ENCODE measurements around the gene THAP11. TPM values are rescaled to one million over a fixed set of nuclear protein-coding genes. Genes with fewer than 3 reads are reported as not detected.

Gene THAP11
- polyA plus RNA-seq, 5 donors: 23.9 to 34.0 (median 28.5) TPM

DNA sequence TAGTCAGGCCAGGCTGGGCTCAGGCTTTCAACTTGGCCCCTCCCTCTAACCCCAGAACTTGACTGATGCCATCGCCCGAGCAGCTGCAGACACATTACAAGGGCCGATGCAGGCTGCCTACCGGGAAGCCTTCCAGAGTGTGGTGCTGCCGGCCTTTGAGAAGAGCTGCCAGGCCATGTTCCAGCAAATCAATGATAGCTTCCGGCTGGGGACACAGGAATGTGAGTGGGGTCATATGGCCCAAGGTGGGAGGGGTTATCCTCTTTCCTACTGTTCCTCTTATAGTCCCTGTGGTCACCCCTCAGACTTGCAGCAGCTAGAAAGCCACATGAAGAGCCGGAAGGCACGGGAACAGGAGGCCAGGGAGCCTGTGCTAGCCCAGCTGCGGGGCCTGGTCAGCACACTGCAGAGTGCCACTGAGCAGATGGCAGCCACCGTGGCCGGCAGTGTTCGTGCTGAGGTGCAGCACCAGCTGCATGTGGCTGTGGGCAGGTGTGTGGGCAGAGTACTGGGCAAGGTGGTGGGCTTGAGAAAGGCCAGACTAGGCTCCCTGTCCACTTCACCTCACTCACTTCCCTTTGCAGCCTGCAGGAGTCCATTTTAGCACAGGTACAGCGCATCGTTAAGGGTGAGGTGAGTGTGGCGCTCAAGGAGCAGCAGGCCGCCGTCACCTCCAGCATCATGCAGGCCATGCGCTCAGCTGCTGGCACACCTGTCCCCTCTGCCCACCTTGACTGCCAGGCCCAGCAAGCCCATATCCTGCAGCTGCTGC lies 40.4 kb downstream of the THAP11 start:
- DNase-seq: no peak

DNA sequence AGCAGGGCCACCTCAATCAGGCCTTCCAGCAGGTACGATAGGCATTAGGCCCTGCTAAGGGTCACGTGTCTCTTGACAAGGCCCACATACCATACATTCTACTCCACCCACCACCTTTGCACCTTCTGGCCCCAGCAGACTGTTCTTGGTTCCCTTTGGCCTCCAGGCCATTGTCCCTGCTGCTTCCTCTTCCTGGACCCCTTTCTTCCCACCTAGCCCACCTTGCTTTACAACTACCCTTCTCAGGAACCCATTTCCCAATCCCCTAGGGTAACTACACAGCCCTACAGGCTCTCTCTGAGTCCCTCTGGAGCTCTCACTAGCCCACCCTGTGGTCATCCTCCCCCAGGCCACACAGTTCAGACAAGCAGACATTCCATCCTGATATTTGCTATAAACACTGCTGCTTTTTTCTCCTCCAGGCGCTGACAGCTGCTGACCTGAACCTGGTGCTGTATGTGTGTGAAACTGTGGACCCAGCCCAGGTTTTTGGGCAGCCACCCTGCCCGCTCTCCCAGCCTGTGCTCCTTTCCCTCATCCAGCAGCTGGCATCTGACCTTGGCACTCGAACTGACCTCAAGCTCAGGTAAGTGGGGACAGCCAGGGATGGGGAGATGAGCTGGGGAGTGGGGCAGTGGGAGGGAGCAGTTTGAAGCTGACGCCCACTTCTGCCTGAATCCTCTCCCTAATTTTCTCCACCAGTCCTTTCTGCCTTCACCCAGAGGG lies 41.2 kb downstream of the THAP11 start:
- DNase-seq: no peak

DNA sequence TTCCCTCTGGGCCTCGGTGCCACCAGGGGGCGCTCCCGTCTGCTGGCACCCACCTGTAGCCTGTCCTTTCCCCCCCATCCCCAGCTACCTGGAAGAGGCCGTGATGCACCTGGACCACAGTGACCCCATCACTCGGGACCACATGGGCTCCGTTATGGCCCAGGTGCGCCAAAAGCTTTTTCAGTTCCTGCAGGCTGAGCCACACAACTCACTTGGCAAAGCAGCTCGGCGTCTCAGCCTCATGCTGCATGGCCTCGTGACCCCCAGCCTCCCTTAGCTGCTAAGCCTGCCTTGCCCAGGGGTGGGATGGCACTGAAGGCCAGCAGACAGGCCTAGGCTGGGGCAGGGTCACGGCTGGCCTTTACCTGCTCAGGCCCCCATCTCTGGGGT lies 41.7 kb downstream of the THAP11 start:
- no peak for DNase-seq

DNA sequence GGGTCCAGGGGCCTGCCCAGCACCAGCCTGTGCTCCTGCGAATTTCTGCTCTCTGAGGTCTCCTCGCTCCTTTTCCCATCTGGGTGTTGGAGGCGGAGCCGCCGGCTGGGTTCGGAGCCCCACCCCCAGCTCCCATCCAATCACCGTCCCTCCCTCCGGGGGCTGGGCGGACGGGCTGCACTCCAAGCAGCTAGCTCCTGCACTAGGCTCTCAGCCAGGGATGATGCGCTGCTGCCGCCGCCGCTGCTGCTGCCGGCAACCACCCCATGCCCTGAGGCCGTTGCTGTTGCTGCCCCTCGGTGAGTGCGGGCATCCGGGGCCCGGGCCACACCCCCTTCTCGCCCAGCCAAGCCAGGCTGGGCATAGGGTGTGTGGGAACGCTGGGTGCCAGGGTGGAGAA lies 42.6 kb downstream of the THAP11 start, which contains the start of gene NRN1L:
Gene NRN1L, plus strand, starts transcription at position 202 of the 400 bp plus-strand sequence. Its CDS starts 19 bp downstream, at position 221.
- DNase-seq: peak; percentile 83

GRCh38 chr16:67885545-67885944 lies 43.4 kb downstream of the THAP11 start:
- no peak for DNase-seq

DNA sequence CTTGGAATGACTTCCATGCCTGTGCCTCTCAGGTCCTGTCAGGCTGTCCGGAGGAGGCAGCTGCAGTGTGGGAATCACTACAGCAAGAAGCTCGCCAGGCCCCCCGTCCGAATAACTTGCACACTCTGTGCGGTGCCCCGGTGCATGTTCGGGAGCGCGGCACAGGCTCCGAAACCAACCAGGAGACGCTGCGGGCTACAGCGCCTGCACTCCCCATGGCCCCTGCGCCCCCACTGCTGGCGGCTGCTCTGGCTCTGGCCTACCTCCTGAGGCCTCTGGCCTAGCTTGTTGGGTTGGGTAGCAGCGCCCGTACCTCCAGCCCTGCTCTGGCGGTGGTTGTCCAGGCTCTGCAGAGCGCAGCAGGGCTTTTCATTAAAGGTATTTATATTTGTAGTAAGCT lies 43.9 kb downstream of the THAP11 start:
- DNase-seq: no peak

DNA sequence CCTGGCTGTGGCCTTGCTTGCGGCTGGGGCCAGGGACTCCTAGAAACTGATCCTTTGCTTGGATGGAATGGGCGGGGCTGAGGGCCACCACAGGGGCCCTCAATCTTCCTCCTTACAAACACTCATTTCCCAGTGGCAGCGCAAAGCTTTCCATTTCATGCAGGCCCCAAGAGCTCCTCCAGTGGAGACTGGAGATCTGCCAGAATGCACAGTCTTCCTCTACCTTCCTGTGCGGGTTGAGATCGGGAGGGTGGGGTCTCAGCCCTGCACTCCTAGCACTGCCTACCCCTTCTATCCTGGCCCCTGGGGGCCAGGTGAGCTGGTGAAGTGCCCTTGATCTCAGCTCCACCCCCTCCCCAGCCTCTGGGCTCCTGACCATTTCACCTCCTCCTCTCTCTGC lies 44.3 kb downstream of the THAP11 start:
- peak; percentile 46 to 63 for DNase-seq

GRCh38 chr16:67888331-67888730 lies 46.2 kb downstream of the THAP11 start:
- DNase-seq: no peak

DNA sequence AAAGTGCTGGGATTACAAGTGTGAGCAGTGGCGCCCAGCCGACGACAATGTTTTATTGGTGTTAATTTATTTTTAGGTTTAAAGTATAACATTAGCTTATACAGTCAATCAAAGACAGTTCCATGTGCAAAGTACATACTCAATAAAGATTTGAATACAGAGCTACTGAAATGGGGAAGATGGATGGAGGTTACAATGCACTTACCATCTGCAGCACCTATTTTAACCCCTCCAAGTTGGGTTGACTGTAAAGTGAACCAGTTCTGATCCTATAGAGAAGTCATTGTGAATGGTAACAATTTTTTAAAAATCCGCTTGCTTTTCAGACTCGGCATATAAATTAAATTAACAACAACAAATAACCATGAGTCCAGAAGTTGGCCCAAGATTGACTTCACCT lies 50.3 kb downstream of the THAP11 start:
- no peak for DNase-seq

- DNase-seq: peak; percentile 93 to 94
These were observed 51.0 kb downstream of the THAP11 start, which contains the start of gene PSKH1 for GRCh38 chr16:67892899-67893742. PSKH1 (plus strand) TSS chr16:67893254; CDS start chr16:67908750, 15,496 bp downstream.

Other genes starting within 250 kb of the THAP11 start
- 1 to 10 TPM; 2.4 to 6.3 (median 4.6) TPM for gene CARMIL2, start 197.2 kb upstream of the THAP11 start, polyA plus RNA-seq (ENCODE audit: insufficient read depth in 1 of 5, insufficient read length in 5 of 5, low replicate concordance in 1 of 5)
- gene ACD, start 182.1 kb upstream of the THAP11 start, polyA plus RNA-seq (ENCODE audit: insufficient read depth in 1 of 5, insufficient read length in 5 of 5, low replicate concordance in 1 of 5): 10 to 100 TPM; 19.0 to 30.4 (median 23.0) TPM
- 1 to 10 TPM; 1.2 to 2.7 (median 1.5) TPM for gene PARD6A, start 181.4 kb upstream of the THAP11 start, polyA plus RNA-seq (ENCODE audit: insufficient read depth in 1 of 5, insufficient read length in 5 of 5, low replicate concordance in 1 of 5)
- gene ENKD1, start 175.6 kb upstream of the THAP11 start, polyA plus RNA-seq (ENCODE audit: insufficient read depth in 1 of 5, insufficient read length in 5 of 5, low replicate concordance in 1 of 5): 10 to 100 TPM; 18.4 to 34.7 (median 25.3) TPM
- 1 to 10 TPM; 2.0 to 3.4 (median 3.1) TPM for gene C16orf86, start 175.5 kb upstream of the THAP11 start, polyA plus RNA-seq (ENCODE audit: insufficient read depth in 1 of 5, insufficient read length in 5 of 5, low replicate concordance in 1 of 5)
- gene GFOD2, start 123.0 kb upstream of the THAP11 start, polyA plus RNA-seq (ENCODE audit: insufficient read depth in 1 of 5, insufficient read length in 5 of 5, low replicate concordance in 1 of 5): 10 to 100 TPM; 28.1 to 40.8 (median 36.1) TPM
- 10 to 100 TPM; 27.8 to 48.2 (median 36.8) TPM for gene RANBP10, start 35.8 kb upstream of the THAP11 start, polyA plus RNA-seq (ENCODE audit: insufficient read depth in 1 of 5, insufficient read length in 5 of 5, low replicate concordance in 1 of 5)
- gene TSNAXIP1, start 35.4 kb upstream of the THAP11 start, polyA plus RNA-seq (ENCODE audit: insufficient read depth in 1 of 5, insufficient read length in 5 of 5, low replicate concordance in 1 of 5): 1 to 10 TPM; 4.8 to 7.4 (median 6.6) TPM
- 100 to 1,000 TPM; 106 to 132 (median 111) TPM for gene NUTF2, start 4.6 kb downstream of the THAP11 start, polyA plus RNA-seq (ENCODE audit: insufficient read depth in 1 of 5, insufficient read length in 5 of 5, low replicate concordance in 1 of 5)
- gene CENPT, start 5.4 kb downstream of the THAP11 start, polyA plus RNA-seq (ENCODE audit: insufficient read depth in 1 of 5, insufficient read length in 5 of 5, low replicate concordance in 1 of 5): 10 to 100 TPM; 46.6 to 63.5 (median 55.7) TPM
- 10 to 100 TPM; 57.8 to 86.4 (median 78.3) TPM for gene EDC4, start 30.7 kb downstream of the THAP11 start, polyA plus RNA-seq (ENCODE audit: insufficient read depth in 1 of 5, insufficient read length in 5 of 5, low replicate concordance in 1 of 5)
- 1 to 10 TPM in 4 of 5 donors, under 1 TPM in 1; 0.60 to 3.5 (median 2.2) TPM for gene NRN1L, start 42.6 kb downstream of the THAP11 start, polyA plus RNA-seq (ENCODE audit: insufficient read depth in 1 of 5, insufficient read length in 5 of 5, low replicate concordance in 1 of 5)
- gene PSKH1, start 50.9 kb downstream of the THAP11 start, polyA plus RNA-seq (ENCODE audit: insufficient read depth in 1 of 5, insufficient read length in 5 of 5, low replicate concordance in 1 of 5): 10 to 100 TPM; 21.5 to 33.5 (median 25.7) TPM
- 1 to 10 TPM; 2.9 to 7.5 (median 3.8) TPM for gene CTRL, start 89.5 kb downstream of the THAP11 start, polyA plus RNA-seq (ENCODE audit: insufficient read depth in 1 of 5, insufficient read length in 5 of 5, low replicate concordance in 1 of 5)
- gene PSMB10, start 94.5 kb downstream of the THAP11 start, polyA plus RNA-seq (ENCODE audit: insufficient read depth in 1 of 5, insufficient read length in 5 of 5, low replicate concordance in 1 of 5): 10 to 100 TPM; 20.6 to 39.0 (median 27.0) TPM
- gene LCAT, start 101.8 kb downstream of the THAP11 start, polyA plus RNA-seq (ENCODE audit: insufficient read depth in 1 of 5, insufficient read length in 5 of 5, low replicate concordance in 1 of 5): 10 to 100 TPM; 19.7 to 31.4 (median 27.9) TPM
- 10 to 100 TPM; 36.1 to 53.9 (median 47.5) TPM for gene SLC12A4, start 126.3 kb downstream of the THAP11 start, polyA plus RNA-seq (ENCODE audit: insufficient read depth in 1 of 5, insufficient read length in 5 of 5, low replicate concordance in 1 of 5)
- under 1 TPM in 1 of 5 donors, not detected in 4; 0.05 TPM for gene DPEP3, start 138.2 kb downstream of the THAP11 start, polyA plus RNA-seq (ENCODE audit: insufficient read depth in 1 of 5, insufficient read length in 5 of 5, low replicate concordance in 1 of 5)
- gene DPEP2, start 157.2 kb downstream of the THAP11 start, polyA plus RNA-seq (ENCODE audit: insufficient read depth in 1 of 5, insufficient read length in 5 of 5, low replicate concordance in 1 of 5): 1 to 10 TPM; 1.9 to 3.0 (median 2.3) TPM
- gene DPEP2NB, start 173.6 kb downstream of the THAP11 start, polyA plus RNA-seq (ENCODE audit: insufficient read depth in 1 of 5, insufficient read length in 5 of 5, low replicate concordance in 1 of 5): not detected
- gene DDX28, start 180.9 kb downstream of the THAP11 start, polyA plus RNA-seq (ENCODE audit: insufficient read depth in 1 of 5, insufficient read length in 5 of 5, low replicate concordance in 1 of 5): 1 to 10 TPM; 5.1 to 7.6 (median 6.8) TPM
- 10 to 100 TPM; 13.8 to 17.9 (median 14.4) TPM for gene DUS2, start 181.0 kb downstream of the THAP11 start, polyA plus RNA-seq (ENCODE audit: insufficient read depth in 1 of 5, insufficient read length in 5 of 5, low replicate concordance in 1 of 5)
- 10 to 100 TPM; 29.8 to 42.9 (median 40.5) TPM for gene NFATC3, start 243.1 kb downstream of the THAP11 start, polyA plus RNA-seq (ENCODE audit: insufficient read depth in 1 of 5, insufficient read length in 5 of 5, low replicate concordance in 1 of 5)

Data from right lung (tissue), 5 donors.